ENCODE results near the gene STOX2.

Gene STOX2

GRCh38 chr4:183909187-183909586, 4.1 kb downstream of the STOX2 start:
- Histone ChIP-seq H3K36me3 (ENCODE audit: control insufficient read depth in 5 of 5, insufficient read depth in 5 of 5, low read length in 5 of 5) (no peaks in the 10 kb centered on the region), H3K9me3 (ENCODE audit: control insufficient read depth in 5 of 5, low read length in 5 of 5) (no peaks in the 10 kb centered on the region), H3K9ac (ENCODE audit: low read length in 5 of 5) (no peak overlapping the region), H3K27me3 (ENCODE audit: control insufficient read depth in 5 of 5, insufficient read depth in 4 of 5, low read length in 5 of 5) (peaks cover 3 to 7% (median 4%) of the 10 kb centered on the region in 5 donors), H3K4me3 (ENCODE audit: low read depth in 1 of 5, low read length in 5 of 5) (no peak overlapping the region), H3K27ac (ENCODE audit: low read depth, low read length) (no peak overlapping the region), H3K4me1 (ENCODE audit: control insufficient read depth in 5 of 5, insufficient read depth in 5 of 5, low read length in 5 of 5) (peaks cover 6 to 29% (median 27%) of the 10 kb centered on the region in 5 donors)

DNA sequence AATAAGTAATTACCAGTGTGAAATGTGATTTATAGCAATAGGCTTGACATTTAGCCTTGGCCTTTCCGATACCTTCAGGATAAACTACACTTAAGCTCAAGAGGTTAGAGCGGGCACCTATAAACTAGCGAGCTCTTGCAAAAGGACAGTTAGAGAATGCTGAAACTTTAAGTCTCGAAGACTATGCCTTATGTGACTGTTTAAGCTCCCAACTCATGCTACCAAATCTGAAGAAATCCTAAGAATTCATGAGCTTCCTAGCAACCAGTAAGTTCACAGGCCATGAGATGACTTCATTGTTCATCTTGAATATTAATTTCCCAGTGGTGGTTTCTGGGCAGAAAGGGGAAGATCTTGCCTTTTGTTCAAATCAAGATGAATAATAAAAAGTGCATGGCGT, 4.7 kb downstream of the STOX2 start:
- peaks cover 3 to 7% (median 4%) of the 10 kb centered on the region in 5 donors for H3K27me3 ChIP-seq (ENCODE audit: control insufficient read depth in 5 of 5, insufficient read depth in 4 of 5, low read length in 5 of 5)
- H3K4me3 ChIP-seq (ENCODE audit: low read depth in 1 of 5, low read length in 5 of 5) = no peak overlapping the region
- H3K36me3 ChIP-seq (ENCODE audit: control insufficient read depth in 5 of 5, insufficient read depth in 5 of 5, low read length in 5 of 5) = no peaks in the 10 kb centered on the region
- H3K27ac ChIP-seq (ENCODE audit: low read depth, low read length) = no peak overlapping the region
- H3K9me3 ChIP-seq (ENCODE audit: control insufficient read depth in 5 of 5, low read length in 5 of 5) = no peaks in the 10 kb centered on the region
- no peak overlapping the region for H3K9ac ChIP-seq (ENCODE audit: low read length in 5 of 5)
- H3K4me1 ChIP-seq (ENCODE audit: control insufficient read depth in 5 of 5, insufficient read depth in 5 of 5, low read length in 5 of 5) = peaks cover 5 to 26% (median 24%) of the 10 kb centered on the region in 5 donors

GRCh38 chr4:183912585-183912984, 7.5 kb downstream of the STOX2 start:
- H3K9me3 ChIP-seq (ENCODE audit: control insufficient read depth in 5 of 5, low read length in 5 of 5) = no peaks in the 10 kb centered on the region
- H3K36me3 ChIP-seq (ENCODE audit: control insufficient read depth in 5 of 5, insufficient read depth in 5 of 5, low read length in 5 of 5) = no peaks in the 10 kb centered on the region
- H3K4me1 ChIP-seq (ENCODE audit: control insufficient read depth in 5 of 5, insufficient read depth in 5 of 5, low read length in 5 of 5) = no peaks in the 10 kb centered on the region
- H3K27ac ChIP-seq (ENCODE audit: low read depth, low read length) = no peak overlapping the region
- peaks cover 0 to 3% (median 0%) of the 10 kb centered on the region in 5 donors for H3K27me3 ChIP-seq (ENCODE audit: control insufficient read depth in 5 of 5, insufficient read depth in 4 of 5, low read length in 5 of 5)
- H3K9ac ChIP-seq (ENCODE audit: low read length in 5 of 5) = no peak overlapping the region
- H3K4me3 ChIP-seq (ENCODE audit: low read depth in 1 of 5, low read length in 5 of 5) = no peak overlapping the region

DNA sequence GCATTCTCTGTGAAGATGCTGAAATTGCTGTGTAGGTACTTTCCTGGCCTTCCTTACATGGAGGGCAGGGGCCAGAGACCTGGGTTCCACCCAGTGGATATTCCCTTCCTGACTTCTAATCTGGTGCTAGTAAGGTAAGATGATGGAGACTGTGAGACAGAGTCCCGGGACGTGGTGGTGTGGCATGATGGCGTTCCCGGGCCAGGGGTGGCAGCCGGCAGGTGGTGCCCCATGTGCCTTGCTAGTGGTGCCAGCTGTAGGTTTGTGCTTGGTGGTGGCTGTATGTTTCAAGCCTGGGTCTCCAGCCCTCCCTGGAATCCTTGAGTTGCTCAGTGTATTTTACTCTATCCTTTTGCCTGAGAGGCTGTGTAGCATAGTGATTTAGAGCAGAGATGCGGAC, 10.9 kb downstream of the STOX2 start:
- no peak overlapping the region for H3K4me3 ChIP-seq (ENCODE audit: low read depth in 1 of 5, low read length in 5 of 5)
- H3K36me3 ChIP-seq (ENCODE audit: control insufficient read depth in 5 of 5, insufficient read depth in 5 of 5, low read length in 5 of 5) = no peaks in the 10 kb centered on the region
- H3K9ac ChIP-seq (ENCODE audit: low read length in 5 of 5) = no peak overlapping the region
- no peak overlapping the region for H3K27ac ChIP-seq (ENCODE audit: low read depth, low read length)
- H3K4me1 ChIP-seq (ENCODE audit: control insufficient read depth in 5 of 5, insufficient read depth in 5 of 5, low read length in 5 of 5) = peaks cover 0 to 7% (median 0%) of the 10 kb centered on the region in 5 donors
- no peaks in the 10 kb centered on the region for H3K27me3 ChIP-seq (ENCODE audit: control insufficient read depth in 5 of 5, insufficient read depth in 4 of 5, low read length in 5 of 5)
- no peaks in the 10 kb centered on the region for H3K9me3 ChIP-seq (ENCODE audit: control insufficient read depth in 5 of 5, low read length in 5 of 5)

DNA sequence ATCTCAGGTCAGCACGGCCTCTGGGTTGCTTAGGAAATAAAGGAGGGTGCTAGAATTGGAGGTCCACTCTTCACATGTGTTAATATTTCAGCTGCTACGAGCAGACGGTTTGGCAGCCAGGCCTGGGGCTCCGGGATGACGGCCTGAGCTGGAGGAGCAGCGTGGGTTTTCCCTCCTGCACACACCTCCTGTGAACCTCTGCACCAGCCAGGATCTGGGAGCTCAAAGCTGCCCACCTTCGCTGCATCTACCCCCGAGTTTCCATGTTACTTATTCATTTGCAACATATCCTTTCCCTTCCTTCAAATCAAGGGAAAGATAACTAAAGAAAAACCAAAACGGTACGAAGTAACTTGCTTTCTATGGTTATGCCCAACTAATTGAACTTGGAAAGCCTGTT, 13.6 kb downstream of the STOX2 start:
- H3K9me3 ChIP-seq (ENCODE audit: control insufficient read depth in 5 of 5, low read length in 5 of 5) = no peaks in the 10 kb centered on the region

DNA sequence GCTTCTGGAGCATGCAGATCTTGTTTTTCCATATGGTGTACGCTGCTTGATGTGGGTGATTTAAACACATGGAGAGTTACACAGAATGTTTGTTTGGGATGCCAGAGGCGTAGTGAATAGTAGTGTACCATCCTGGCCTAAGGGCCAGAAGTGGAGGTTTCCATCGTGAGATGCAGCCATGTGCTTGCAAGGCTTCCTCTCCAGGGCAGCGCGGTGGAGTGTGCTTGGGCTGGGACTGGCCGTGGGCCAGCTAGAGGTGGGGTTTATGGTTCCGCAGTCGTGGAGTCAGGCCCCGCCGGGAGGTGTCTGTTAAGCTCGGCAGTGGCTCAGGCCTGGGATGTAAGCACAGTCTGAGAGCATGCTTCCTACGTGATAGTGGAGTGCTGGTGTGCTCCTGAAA, 14.0 kb downstream of the STOX2 start:
- Histone ChIP-seq H3K27ac (ENCODE audit: low read depth, low read length) (no peak overlapping the region), H3K9me3 (ENCODE audit: control insufficient read depth in 5 of 5, low read length in 5 of 5) (no peaks in the 10 kb centered on the region), H3K36me3 (ENCODE audit: control insufficient read depth in 5 of 5, insufficient read depth in 5 of 5, low read length in 5 of 5) (no peaks in the 10 kb centered on the region), H3K27me3 (ENCODE audit: control insufficient read depth in 5 of 5, insufficient read depth in 4 of 5, low read length in 5 of 5) (no peaks in the 10 kb centered on the region), H3K9ac (ENCODE audit: low read length in 5 of 5) (no peak overlapping the region), H3K4me1 (ENCODE audit: control insufficient read depth in 5 of 5, insufficient read depth in 5 of 5, low read length in 5 of 5) (peaks cover 0 to 7% (median 0%) of the 10 kb centered on the region in 5 donors), H3K4me3 (ENCODE audit: low read depth in 1 of 5, low read length in 5 of 5) (no peak overlapping the region)

More for the DNA sequence above, 13.6 kb downstream of the STOX2 start:
- no peak overlapping the region for H3K9ac ChIP-seq (ENCODE audit: low read length in 5 of 5)
- peaks cover 0 to 7% (median 0%) of the 10 kb centered on the region in 5 donors for H3K4me1 ChIP-seq (ENCODE audit: control insufficient read depth in 5 of 5, insufficient read depth in 5 of 5, low read length in 5 of 5)
- H3K4me3 ChIP-seq (ENCODE audit: low read depth in 1 of 5, low read length in 5 of 5) = no peak overlapping the region
- no peaks in the 10 kb centered on the region for H3K36me3 ChIP-seq (ENCODE audit: control insufficient read depth in 5 of 5, insufficient read depth in 5 of 5, low read length in 5 of 5)
- no peak overlapping the region for H3K27ac ChIP-seq (ENCODE audit: low read depth, low read length)
- no peaks in the 10 kb centered on the region for H3K27me3 ChIP-seq (ENCODE audit: control insufficient read depth in 5 of 5, insufficient read depth in 4 of 5, low read length in 5 of 5)

- Histone ChIP-seq H3K27me3 (ENCODE audit: control insufficient read depth in 5 of 5, insufficient read depth in 4 of 5, low read length in 5 of 5) (no peaks in the 10 kb centered on the region), H3K9me3 (ENCODE audit: control insufficient read depth in 5 of 5, low read length in 5 of 5) (no peaks in the 10 kb centered on the region), H3K9ac (ENCODE audit: low read length in 5 of 5) (no peak overlapping the region), H3K27ac (ENCODE audit: low read depth, low read length) (no peak overlapping the region), H3K4me3 (ENCODE audit: low read depth in 1 of 5, low read length in 5 of 5) (no peak overlapping the region), H3K36me3 (ENCODE audit: control insufficient read depth in 5 of 5, insufficient read depth in 5 of 5, low read length in 5 of 5) (no peaks in the 10 kb centered on the region), H3K4me1 (ENCODE audit: control insufficient read depth in 5 of 5, insufficient read depth in 5 of 5, low read length in 5 of 5) (peaks cover 0 to 7% (median 0%) of the 10 kb centered on the region in 5 donors)
Measured at GRCh38 chr4:183920512-183920911, 15.4 kb downstream of the STOX2 start.

- H3K9ac ChIP-seq (ENCODE audit: low read length in 5 of 5) = no peak overlapping the region
- no peaks in the 10 kb centered on the region for H3K9me3 ChIP-seq (ENCODE audit: control insufficient read depth in 5 of 5, low read length in 5 of 5)
- no peak overlapping the region for H3K4me3 ChIP-seq (ENCODE audit: low read depth in 1 of 5, low read length in 5 of 5)
- peaks cover 0 to 7% (median 0%) of the 10 kb centered on the region in 5 donors for H3K4me1 ChIP-seq (ENCODE audit: control insufficient read depth in 5 of 5, insufficient read depth in 5 of 5, low read length in 5 of 5)
- no peak overlapping the region for H3K27ac ChIP-seq (ENCODE audit: low read depth, low read length)
- H3K27me3 ChIP-seq (ENCODE audit: control insufficient read depth in 5 of 5, insufficient read depth in 4 of 5, low read length in 5 of 5) = no peaks in the 10 kb centered on the region
- H3K36me3 ChIP-seq (ENCODE audit: control insufficient read depth in 5 of 5, insufficient read depth in 5 of 5, low read length in 5 of 5) = no peaks in the 10 kb centered on the region
Measured at GRCh38 chr4:183921335-183921734, 16.2 kb downstream of the STOX2 start.

DNA sequence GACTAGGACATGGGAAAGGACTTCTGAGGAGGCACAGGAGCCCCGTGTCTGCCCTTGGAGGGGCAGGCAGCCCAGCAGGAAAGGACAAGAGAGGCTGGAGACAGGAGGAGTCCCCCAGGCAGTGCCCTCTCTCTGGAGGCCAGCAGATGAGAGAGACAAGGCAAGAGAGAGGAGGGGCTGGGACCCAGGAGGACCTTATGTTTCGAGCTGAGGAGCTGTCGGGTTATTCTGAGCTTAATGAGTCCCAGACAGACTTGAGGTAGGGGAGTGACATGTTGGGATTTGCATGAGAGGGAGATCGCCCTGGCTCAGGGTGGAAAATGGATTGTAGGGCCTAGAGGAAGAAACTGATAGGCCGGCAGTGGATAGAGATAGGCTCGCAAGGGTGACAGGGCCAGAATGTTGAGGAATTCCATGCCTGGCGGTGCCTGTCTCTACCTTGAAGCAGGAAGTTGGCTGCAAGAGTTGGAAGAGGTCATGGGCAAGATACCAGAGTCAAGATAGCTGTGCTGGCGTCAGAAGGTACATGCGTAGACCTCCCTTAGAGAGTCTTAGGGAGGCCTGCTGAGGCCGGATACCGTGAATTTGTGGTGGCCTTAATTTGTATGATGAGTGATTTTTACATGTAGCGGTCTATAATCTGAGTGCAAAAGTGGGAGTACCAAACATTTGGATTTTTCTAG, 19.4 kb downstream of the STOX2 start:
- Histone ChIP-seq H3K9ac (ENCODE audit: low read length in 5 of 5) (no peak overlapping the region), H3K27ac (ENCODE audit: low read depth, low read length) (no peak overlapping the region), H3K9me3 (ENCODE audit: control insufficient read depth in 5 of 5, low read length in 5 of 5) (no peaks in the 10 kb centered on the region), H3K4me1 (ENCODE audit: control insufficient read depth in 5 of 5, insufficient read depth in 5 of 5, low read length in 5 of 5) (peaks cover 0 to under 1% (median 0%) of the 10 kb centered on the region in 5 donors), H3K4me3 (ENCODE audit: low read depth in 1 of 5, low read length in 5 of 5) (no peak overlapping the region), H3K27me3 (ENCODE audit: control insufficient read depth in 5 of 5, insufficient read depth in 4 of 5, low read length in 5 of 5) (no peaks in the 10 kb centered on the region), H3K36me3 (ENCODE audit: control insufficient read depth in 5 of 5, insufficient read depth in 5 of 5, low read length in 5 of 5) (no peaks in the 10 kb centered on the region)

DNA sequence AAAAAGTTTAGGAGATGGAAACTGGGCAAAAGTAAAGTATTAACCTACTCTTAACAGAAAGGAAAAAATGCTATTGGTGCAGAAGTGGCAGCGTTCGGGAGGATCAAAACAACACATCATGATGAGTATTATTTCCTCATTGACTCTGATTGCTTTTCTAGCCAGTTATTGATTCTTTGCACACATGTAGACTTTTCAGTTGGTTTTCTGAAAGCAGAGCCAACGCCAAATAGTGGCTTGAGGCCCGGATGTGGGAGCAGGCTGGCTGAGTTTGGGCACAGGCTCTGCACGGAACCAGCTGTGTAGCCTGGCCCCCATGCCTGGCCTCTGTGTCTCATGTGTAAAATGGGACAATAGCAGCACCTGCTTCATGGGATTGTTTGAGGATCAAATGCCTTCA, 21.8 kb downstream of the STOX2 start:
- Histone ChIP-seq H3K4me3 (ENCODE audit: low read depth in 1 of 5, low read length in 5 of 5) (no peak overlapping the region), H3K36me3 (ENCODE audit: control insufficient read depth in 5 of 5, insufficient read depth in 5 of 5, low read length in 5 of 5) (no peaks in the 10 kb centered on the region), H3K4me1 (ENCODE audit: control insufficient read depth in 5 of 5, insufficient read depth in 5 of 5, low read length in 5 of 5) (no peaks in the 10 kb centered on the region), H3K9me3 (ENCODE audit: control insufficient read depth in 5 of 5, low read length in 5 of 5) (no peaks in the 10 kb centered on the region), H3K27ac (ENCODE audit: low read depth, low read length) (no peak overlapping the region), H3K27me3 (ENCODE audit: control insufficient read depth in 5 of 5, insufficient read depth in 4 of 5, low read length in 5 of 5) (no peaks in the 10 kb centered on the region), H3K9ac (ENCODE audit: low read length in 5 of 5) (no peak overlapping the region)

Measured in subcutaneous abdominal adipose tissue (tissue), 5 donors.